ENCODE measurements around the gene TMEM72.

Gene TMEM72

DNA sequence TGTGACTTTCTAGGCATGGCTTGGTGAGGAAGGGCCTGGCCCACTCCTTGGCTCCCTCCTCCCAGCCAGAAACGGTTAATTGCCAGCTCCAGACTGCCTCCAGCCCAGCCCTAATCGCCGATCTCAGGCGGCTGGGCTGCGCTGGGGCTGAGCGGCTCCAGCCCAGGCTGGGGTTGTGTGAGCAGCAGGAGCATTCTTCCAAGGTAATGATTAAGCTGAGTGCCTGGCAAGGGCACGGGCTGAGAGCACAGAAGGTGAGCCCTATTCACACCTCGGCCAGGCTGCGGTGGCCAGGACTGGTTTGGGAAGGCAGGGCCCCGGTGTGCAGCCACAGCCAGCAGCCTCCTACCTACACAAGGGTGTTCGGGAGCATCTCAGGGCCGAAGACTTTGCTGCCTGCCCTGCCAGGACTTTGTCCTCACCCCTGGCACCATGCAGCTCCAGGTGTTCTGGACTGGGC, at the start of gene TMEM72:
Gene TMEM72, plus strand, starts transcription at position 257 of the 460 bp plus-strand sequence. Its CDS starts 176 bp downstream, at position 433.
- Histone ChIP-seq H2AFZ (ENCODE audit: low read length) (no peak within 1 kb of the TSS), H3K9me2 (replicated peaks; ENCODE audit: low read depth, low read length) (no peaks in the 10 kb centered on the region), H4K20me1 (ENCODE audit: insufficient read depth, low read length, poor library complexity, severe bottlenecking) (no peaks in the 10 kb centered on the region), H3K4me1 (ENCODE audit: insufficient read depth, low read length, poor library complexity, severe bottlenecking) (peaks cover 70% of the 10 kb centered on the region), H3K79me2 (ENCODE audit: insufficient read depth, low read length) (no peaks in the 10 kb centered on the region), H3K9ac (ENCODE audit: low read depth, low read length, poor library complexity, severe bottlenecking) (peak within 1 kb of the TSS; percentile 78), H3K9me3 (ENCODE audit: insufficient read depth, low read depth, low read length) (no peaks in the 10 kb centered on the region), H3F3A (ENCODE audit: low read depth) (peaks cover 19% of the 10 kb centered on the region), H3K36me3 (ENCODE audit: insufficient read depth, low read length) (no peaks in the 10 kb centered on the region), H3K4me3 (ENCODE audit: low read length, poor library complexity, severe bottlenecking) (peak within 1 kb of the TSS; percentile 70), H3K4me2 (ENCODE audit: low read depth, low read length, poor library complexity, severe bottlenecking) (peak within 1 kb of the TSS; percentile 97), H3K27me3 (ENCODE audit: insufficient read depth, low read length, poor library complexity, severe bottlenecking) (no peaks in the 10 kb centered on the region)
- TF ChIP-seq, protein P1, sequence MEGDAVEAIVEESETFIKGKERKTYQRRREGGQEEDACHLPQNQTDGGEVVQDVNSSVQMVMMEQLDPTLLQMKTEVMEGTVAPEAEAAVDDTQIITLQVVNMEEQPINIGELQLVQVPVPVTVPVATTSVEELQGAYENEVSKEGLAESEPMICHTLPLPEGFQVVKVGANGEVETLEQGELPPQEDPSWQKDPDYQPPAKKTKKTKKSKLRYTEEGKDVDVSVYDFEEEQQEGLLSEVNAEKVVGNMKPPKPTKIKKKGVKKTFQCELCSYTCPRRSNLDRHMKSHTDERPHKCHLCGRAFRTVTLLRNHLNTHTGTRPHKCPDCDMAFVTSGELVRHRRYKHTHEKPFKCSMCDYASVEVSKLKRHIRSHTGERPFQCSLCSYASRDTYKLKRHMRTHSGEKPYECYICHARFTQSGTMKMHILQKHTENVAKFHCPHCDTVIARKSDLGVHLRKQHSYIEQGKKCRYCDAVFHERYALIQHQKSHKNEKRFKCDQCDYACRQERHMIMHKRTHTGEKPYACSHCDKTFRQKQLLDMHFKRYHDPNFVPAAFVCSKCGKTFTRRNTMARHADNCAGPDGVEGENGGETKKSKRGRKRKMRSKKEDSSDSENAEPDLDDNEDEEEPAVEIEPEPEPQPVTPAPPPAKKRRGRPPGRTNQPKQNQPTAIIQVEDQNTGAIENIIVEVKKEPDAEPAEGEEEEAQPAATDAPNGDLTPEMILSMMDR (conservative IDR thresholded peaks at IDR 0.05; ENCODE audit: low read length) = no peak
- TF ChIP-seq EZH2phosphoT487 (IDR thresholded peaks at IDR 0.05; ENCODE audit: borderline replicate concordance) = no peak

DNA sequence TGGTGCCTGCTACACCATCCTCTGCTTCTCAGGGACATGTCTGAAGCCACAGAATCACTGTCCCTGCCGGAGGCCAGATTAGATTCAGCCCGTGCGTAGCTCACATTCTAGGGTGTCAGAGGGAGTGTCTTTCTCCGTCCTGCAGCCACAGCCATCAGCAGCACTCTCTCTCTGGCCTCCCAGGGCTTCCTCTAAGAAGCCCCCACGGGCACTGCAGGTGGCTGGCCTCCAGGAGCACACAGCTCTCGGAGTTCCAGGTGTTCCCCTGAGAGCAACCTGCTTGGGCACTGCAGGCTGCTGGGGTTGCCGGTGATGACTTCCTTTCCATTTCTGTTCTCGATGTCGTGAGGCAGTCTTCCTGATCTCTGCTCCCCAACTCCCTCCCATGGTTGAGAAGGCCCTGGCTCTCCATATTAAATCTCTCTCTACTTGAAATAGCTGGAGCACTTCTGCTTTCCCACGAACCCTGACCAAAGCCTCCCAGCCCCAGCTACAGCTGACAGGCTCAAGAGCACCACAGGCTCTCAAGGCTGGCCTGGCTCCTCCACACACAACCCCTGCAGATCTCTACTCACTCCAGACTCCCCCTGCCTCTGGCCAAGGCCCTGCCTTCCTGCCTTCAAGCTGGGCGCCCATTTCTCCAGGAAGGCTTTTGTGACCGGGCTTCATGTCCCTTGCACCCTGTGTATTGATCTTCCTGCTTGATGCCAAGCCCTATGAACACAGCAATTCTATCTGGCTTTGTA, 49.0 kb upstream of the TMEM72 start:
- H3K9me2 ChIP-seq (replicated peaks; ENCODE audit: low read depth, low read length) = no peaks in the 10 kb centered on the region
- TF ChIP-seq, protein P1 (conservative IDR thresholded peaks at IDR 0.05; ENCODE audit: low read length) = no peak
- TF ChIP-seq EZH2phosphoT487 (IDR thresholded peaks at IDR 0.05; ENCODE audit: borderline replicate concordance) = no peak
- no peaks in the 10 kb centered on the region for H4K20me1 ChIP-seq (ENCODE audit: insufficient read depth, low read length, poor library complexity, severe bottlenecking)
- no peaks in the 10 kb centered on the region for H3F3A ChIP-seq (ENCODE audit: low read depth)
- H3K4me2 ChIP-seq (ENCODE audit: low read depth, low read length, poor library complexity, severe bottlenecking) = no peak overlapping the region
- no peak overlapping the region for H2AFZ ChIP-seq (ENCODE audit: low read length)
- H3K9ac ChIP-seq (ENCODE audit: low read depth, low read length, poor library complexity, severe bottlenecking) = no peak overlapping the region
- peaks cover 4% of the 10 kb centered on the region for H3K4me1 ChIP-seq (ENCODE audit: insufficient read depth, low read length, poor library complexity, severe bottlenecking)
- no peaks in the 10 kb centered on the region for H3K79me2 ChIP-seq (ENCODE audit: insufficient read depth, low read length)
- H3K4me3 ChIP-seq (ENCODE audit: low read length, poor library complexity, severe bottlenecking) = no peak overlapping the region
- H3K27me3 ChIP-seq (ENCODE audit: insufficient read depth, low read length, poor library complexity, severe bottlenecking) = no peaks in the 10 kb centered on the region
- H3K9me3 ChIP-seq (ENCODE audit: insufficient read depth, low read depth, low read length) = no peaks in the 10 kb centered on the region
- H3K36me3 ChIP-seq (ENCODE audit: insufficient read depth, low read length) = no peaks in the 10 kb centered on the region

DNA sequence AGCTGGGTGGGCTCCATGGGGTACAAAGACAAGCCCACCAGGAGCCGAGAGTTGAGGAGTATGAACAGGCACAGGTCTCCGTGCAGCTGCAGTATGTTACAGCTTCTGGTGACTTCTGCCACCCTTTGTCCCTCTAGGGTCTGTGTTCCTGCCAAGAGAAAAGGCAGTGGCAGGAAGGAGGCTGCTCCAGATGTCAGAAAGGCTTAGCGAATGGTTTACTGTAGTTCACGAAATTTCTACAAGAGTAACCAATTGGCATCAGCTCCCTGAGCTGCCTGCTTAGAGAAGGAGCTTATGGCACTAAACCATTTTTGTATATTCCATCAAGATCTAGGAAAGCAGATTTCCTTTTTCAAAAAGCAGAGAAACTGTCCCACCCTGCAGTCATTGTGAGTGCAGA, 48.2 kb upstream of the TMEM72 start:
- no peaks in the 10 kb centered on the region for H3K9me3 ChIP-seq (ENCODE audit: insufficient read depth, low read depth, low read length)
- H3K79me2 ChIP-seq (ENCODE audit: insufficient read depth, low read length) = no peaks in the 10 kb centered on the region
- no peak overlapping the region for H3K4me3 ChIP-seq (ENCODE audit: low read length, poor library complexity, severe bottlenecking)
- H3K27me3 ChIP-seq (ENCODE audit: insufficient read depth, low read length, poor library complexity, severe bottlenecking) = no peaks in the 10 kb centered on the region
- H3K9ac ChIP-seq (ENCODE audit: low read depth, low read length, poor library complexity, severe bottlenecking) = no peak overlapping the region
- H2AFZ ChIP-seq (ENCODE audit: low read length) = no peak overlapping the region
- H3K4me1 ChIP-seq (ENCODE audit: insufficient read depth, low read length, poor library complexity, severe bottlenecking) = peaks cover 4% of the 10 kb centered on the region
- H3K4me2 ChIP-seq (ENCODE audit: low read depth, low read length, poor library complexity, severe bottlenecking) = no peak overlapping the region
- TF ChIP-seq, protein P1 (conservative IDR thresholded peaks at IDR 0.05; ENCODE audit: low read length) = no peak
- TF ChIP-seq EZH2phosphoT487 (IDR thresholded peaks at IDR 0.05; ENCODE audit: borderline replicate concordance) = no peak
- no peaks in the 10 kb centered on the region for H3K9me2 ChIP-seq (replicated peaks; ENCODE audit: low read depth, low read length)
- no peaks in the 10 kb centered on the region for H3F3A ChIP-seq (ENCODE audit: low read depth)
- no peaks in the 10 kb centered on the region for H3K36me3 ChIP-seq (ENCODE audit: insufficient read depth, low read length)
- no peaks in the 10 kb centered on the region for H4K20me1 ChIP-seq (ENCODE audit: insufficient read depth, low read length, poor library complexity, severe bottlenecking)
